RWPE1 (cell line): ENCODE measurements around the gene GTPBP6.

Experiments
- CTCF ChIA-PET: fragments of 350-600 bp; sonication (Branson Sonifier 250); formaldehyde crosslinking; extraction: SDS; loops from one replicate; lab custom pipeline; 2021; lab: Yijun Ruan, JAX
- POLR2A ChIA-PET: fragments of 400-600 bp; formaldehyde crosslinking; extraction: SDS; loops from one replicate; lab custom pipeline; 2020; ENCODE audit warnings: antibody characterized with exemption; ENCODE audit not compliant: low non-redundant PET; lab: Yijun Ruan, JAX
- DNase-seq: peaks from one replicate; pipeline ENCODE4 v3.0.0; 2012; ENCODE audit warnings: low spot score
- H3K27ac ChIP-seq: fragments of 450-650 bp; 2 replicates; pipeline ENCODE4 v1.5.1; 2017
- TF ChIP-seq, protein P1 (sequence below): fragments of 450-650 bp; conservative IDR thresholded peaks from 2 replicates; pipeline ENCODE4 v1.5.1; 2017; ENCODE audit warnings: low read depth, mild to moderate bottlenecking

GTPBP6 gene

DNA sequence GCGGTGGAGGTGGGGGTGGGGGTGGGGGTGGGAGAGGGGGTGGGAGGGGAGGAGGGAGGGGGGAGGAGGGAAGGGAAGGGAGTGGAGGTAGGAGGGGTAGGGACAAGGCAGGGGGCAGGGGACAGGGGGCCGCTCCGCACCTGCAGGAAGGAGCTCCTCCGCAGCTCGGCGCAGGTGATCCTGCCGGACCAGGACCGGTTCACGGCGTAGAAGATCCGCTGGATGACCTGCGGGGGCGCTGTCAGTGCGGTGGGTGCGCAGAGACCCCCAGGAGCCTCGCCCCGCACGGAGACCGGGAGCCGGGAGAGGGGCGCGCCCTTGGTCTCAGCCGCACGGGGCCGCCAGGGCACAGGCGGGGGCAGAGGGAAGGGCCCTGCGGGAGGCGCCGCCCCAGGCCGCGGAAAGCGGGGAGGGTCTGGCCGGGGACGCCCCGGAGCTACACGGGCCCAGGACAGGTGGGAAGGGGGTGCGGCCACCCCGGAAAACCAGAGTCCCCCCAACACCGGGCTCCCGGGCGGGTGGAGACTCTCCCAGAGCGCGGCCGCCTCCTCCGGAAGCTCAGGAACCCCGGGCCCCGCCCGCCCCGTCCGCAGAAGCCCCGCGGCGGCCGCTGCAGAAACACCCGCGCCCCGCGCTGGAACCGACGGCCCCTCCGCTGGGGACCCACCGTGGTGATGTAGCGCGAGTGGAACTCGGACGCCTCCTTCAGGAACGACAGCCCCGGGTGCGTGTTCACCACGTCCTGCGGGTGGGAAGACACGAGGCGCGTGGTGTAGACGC lies 27.6 kb upstream of the GTPBP6 start:
- TF ChIP-seq, protein P1, sequence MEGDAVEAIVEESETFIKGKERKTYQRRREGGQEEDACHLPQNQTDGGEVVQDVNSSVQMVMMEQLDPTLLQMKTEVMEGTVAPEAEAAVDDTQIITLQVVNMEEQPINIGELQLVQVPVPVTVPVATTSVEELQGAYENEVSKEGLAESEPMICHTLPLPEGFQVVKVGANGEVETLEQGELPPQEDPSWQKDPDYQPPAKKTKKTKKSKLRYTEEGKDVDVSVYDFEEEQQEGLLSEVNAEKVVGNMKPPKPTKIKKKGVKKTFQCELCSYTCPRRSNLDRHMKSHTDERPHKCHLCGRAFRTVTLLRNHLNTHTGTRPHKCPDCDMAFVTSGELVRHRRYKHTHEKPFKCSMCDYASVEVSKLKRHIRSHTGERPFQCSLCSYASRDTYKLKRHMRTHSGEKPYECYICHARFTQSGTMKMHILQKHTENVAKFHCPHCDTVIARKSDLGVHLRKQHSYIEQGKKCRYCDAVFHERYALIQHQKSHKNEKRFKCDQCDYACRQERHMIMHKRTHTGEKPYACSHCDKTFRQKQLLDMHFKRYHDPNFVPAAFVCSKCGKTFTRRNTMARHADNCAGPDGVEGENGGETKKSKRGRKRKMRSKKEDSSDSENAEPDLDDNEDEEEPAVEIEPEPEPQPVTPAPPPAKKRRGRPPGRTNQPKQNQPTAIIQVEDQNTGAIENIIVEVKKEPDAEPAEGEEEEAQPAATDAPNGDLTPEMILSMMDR: no peak
- ChIA-PET POLR2A (no interaction called here), CTCF (no interaction called here)
- no peak overlapping the region for H3K27ac ChIP-seq
- no peak for DNase-seq

DNA sequence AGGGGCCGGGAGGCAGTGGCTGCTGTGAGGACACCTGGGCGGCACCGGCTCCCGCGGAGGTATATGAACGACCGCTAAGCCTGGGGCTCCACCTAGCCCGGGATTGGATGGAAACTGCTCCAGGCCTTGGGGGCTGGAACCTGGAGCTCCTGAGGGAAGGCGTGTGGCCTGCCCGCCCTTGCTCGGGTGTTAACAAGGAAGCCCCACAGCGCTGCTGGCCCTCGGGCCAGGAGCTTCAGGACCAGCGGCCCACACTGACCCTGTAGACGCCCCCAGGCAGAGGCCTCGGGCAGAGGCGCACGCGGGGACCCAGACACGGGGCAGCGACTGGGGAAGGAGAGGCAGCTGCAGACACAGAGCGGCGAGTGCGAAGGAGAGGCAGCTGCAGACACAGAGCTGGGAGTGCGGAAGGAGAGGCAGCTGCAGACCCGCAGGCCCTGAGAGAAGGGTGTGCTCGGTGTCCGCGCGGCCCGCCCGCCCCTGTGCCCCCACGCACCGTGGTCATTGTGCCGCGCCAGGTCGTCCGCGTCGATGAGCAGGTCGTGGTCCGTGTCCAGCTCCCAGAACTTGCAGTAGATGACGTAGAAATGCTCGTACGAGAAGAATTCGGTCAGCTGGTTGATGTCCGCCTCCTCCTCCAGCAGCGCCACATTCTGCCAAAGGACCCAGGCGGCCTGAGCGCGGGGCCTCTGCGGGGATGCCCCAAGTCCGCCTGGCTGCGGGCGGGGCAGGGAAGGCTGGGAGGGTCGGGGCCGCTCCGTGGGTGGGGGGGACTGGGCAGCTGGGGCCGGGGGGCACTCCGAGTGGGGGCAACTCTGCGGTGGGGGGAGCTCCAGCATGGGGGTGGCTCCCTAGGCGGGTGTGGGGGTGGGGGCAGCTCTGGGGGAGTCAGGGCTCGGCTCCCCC lies 26.7 kb upstream of the GTPBP6 start:
- DNase-seq: no peak
- TF ChIP-seq, protein P1: no peak
- ChIA-PET CTCF (no interaction called here), POLR2A (no interaction called here)
- no peak overlapping the region for H3K27ac ChIP-seq

DNA sequence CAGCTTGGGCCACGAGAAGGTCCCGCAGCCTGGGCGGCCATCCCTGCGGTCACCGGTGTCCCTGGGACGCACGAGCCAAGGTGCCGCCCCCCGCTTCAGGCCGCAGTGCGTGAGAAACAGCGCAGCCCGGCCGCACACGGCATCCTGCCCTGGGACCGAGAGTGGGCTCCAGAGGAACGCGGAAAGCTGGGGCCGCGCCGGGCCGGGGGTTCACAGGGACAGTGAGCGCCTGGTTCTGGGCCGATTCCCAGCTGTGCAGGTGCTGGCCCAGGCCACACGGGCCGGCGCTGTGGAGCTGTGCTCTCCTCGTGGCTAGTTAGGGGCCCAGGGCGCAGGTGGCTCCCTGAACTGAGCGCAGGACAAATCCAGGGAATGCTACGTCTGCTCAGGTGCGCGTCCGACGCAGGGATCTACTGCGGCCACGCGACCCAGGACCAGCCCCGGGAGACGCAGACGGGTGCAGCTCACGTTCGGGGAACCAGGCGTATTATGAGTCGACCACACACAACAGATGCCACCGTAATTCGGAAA lies 25.8 kb upstream of the GTPBP6 start:
- H3K27ac ChIP-seq: no peak overlapping the region
- no peak for DNase-seq
- CTCF ChIA-PET: no interaction called here
- POLR2A ChIA-PET: no interaction called here
- TF ChIP-seq, protein P1: no peak

DNA sequence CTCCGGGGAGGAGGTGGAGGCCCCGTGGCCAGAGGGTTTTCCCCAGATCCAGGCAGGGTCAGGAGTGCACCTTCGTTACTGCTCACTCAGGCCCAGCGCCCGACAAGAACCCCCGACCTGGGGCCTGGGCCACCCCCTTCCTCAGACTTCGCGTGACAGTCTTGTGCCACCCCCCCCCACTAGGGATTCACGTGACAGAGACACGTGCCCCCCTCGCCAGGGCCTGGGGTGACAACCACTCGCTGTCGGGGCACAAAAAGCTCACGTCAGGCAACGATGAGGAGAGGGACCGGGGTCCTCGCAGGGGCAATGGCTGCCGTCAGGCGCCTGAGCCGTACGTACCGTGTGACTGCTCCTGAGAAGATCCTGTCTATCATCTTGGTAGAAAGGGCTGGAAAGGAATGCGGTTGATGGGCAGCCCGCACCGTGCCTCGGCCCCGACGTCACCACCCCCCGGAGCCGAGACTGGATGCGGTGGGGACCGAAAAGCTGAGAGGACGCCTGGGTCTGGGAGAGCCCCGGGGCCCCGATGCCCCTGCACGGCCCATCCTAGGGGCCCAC lies 23.0 kb upstream of the GTPBP6 start:
- DNase-seq: no peak
- POLR2A ChIA-PET: no interaction called here
- TF ChIP-seq, protein P1: no peak
- no peak overlapping the region for H3K27ac ChIP-seq
- CTCF ChIA-PET: no interaction called here

DNA sequence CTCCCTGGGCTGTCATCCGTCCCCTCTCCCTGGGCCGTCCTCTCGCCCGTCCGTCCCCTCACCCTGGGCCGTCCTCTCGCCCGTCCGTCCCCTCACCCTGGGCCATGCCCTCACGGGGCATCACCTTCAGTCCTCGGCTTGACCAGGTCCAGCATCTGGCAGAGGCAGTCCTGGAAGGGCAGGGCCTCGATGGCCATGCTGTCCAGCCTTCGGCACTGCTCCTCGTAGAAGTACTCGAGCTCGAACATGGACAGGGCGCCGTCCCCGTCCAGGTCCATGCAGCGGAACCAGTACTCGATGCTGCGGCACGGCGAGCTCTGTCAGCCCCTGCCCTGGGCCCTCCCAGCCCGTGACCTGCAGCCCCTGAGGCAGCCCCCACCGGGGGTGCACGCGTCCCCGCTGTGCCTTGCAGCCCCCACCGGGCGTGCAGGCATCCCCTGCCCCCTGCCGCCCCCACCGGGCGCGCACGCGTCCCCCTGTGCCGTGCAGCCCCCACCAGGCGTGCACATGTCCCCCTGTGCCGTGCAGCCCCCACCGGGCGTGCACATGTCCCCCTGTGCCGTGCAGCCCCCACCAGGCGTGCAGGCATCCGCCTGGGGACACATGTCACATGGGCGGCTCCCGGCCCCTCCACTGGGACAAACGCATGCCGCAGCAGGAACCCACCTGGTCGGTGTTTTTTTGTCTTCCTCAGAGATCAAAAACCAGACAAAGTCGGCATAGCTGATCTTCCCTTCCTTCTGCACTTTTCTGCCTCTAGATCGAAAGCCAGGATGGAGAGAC lies 22.2 kb upstream of the GTPBP6 start:
- ChIA-PET CTCF (no interaction called here), POLR2A (no interaction called here)
- H3K27ac ChIP-seq: no peak overlapping the region
- DNase-seq: no peak
- TF ChIP-seq, protein P1: no peak
